ENCODE data around the gene TRIP13. TPM values are rescaled to one million over a fixed set of nuclear protein-coding genes. Genes with fewer than 3 reads are reported as not detected.

TRIP13 gene
- total RNA-seq, 1 experiment from 2014 or later = 69.0 TPM

DNA sequence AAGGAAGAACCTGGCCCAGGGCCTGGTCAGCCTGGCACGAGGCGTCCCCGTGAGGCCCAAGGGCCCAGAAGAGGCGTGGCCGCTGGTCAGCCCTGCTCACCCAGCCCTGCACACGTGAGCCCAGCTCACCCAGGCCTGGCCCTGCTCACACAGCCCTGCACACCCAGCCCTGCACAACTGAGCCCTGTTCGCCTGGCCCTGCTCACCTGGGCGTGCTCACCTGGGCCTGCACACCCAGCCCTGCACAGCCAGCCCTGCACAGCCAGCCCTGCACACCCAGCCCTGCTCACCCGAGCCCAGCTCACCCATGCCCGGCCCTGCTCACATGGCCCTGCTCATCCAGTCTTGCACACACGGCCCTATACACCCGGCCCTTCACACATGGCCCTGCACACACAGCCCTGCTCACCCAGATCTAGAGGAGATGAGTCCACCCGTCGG lies 44.0 kb upstream of the TRIP13 start:
- H4K20me1 ChIP-seq (ENCODE audit: low read length) = no peaks in the 10 kb centered on the region
- no peak for DNase-seq
- no peaks in the 10 kb centered on the region for H3K9me3 ChIP-seq (ENCODE audit: low read length)
- TF ChIP-seq EZH2phosphoT487 (IDR thresholded peaks at IDR 0.05; ENCODE audit: borderline replicate concordance, low read length) = no peak
- TF ChIP-seq, protein P1, sequence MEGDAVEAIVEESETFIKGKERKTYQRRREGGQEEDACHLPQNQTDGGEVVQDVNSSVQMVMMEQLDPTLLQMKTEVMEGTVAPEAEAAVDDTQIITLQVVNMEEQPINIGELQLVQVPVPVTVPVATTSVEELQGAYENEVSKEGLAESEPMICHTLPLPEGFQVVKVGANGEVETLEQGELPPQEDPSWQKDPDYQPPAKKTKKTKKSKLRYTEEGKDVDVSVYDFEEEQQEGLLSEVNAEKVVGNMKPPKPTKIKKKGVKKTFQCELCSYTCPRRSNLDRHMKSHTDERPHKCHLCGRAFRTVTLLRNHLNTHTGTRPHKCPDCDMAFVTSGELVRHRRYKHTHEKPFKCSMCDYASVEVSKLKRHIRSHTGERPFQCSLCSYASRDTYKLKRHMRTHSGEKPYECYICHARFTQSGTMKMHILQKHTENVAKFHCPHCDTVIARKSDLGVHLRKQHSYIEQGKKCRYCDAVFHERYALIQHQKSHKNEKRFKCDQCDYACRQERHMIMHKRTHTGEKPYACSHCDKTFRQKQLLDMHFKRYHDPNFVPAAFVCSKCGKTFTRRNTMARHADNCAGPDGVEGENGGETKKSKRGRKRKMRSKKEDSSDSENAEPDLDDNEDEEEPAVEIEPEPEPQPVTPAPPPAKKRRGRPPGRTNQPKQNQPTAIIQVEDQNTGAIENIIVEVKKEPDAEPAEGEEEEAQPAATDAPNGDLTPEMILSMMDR (conservative IDR thresholded peaks at IDR 0.05; ENCODE audit: low read depth, low read length) = no peak
- TF ChIP-seq EZH2 (IDR thresholded peaks at IDR 0.05; ENCODE audit: low read length, unreplicated experiment) = no peak
- ChIA-PET POLR2A (ENCODE audit: unreplicated experiment) (no interaction called here), CTCF (no interaction called here)
- H3F3A ChIP-seq (ENCODE audit: low read length, unreplicated experiment) = no peaks in the 10 kb centered on the region
- H3K9me2 ChIP-seq (replicated peaks; ENCODE audit: low read length) = no peaks in the 10 kb centered on the region
- no peak overlapping the region for H2AFZ ChIP-seq (ENCODE audit: low read length)
- no peak overlapping the region for H3K4me3 ChIP-seq (ENCODE audit: low read length)
- H3K9ac ChIP-seq (ENCODE audit: low read length) = no peak overlapping the region
- BruUV-seq (replicated peaks) = no TSS peak
- H3K27ac ChIP-seq (ENCODE audit: low read length) = no peak overlapping the region
- H3K79me2 ChIP-seq (ENCODE audit: low read length) = no peaks in the 10 kb centered on the region
- no peak for ATAC-seq
- H3K36me3 ChIP-seq (ENCODE audit: low read depth, low read length) = no peaks in the 10 kb centered on the region
- H3K27me3 ChIP-seq (ENCODE audit: low read length) = no peaks in the 10 kb centered on the region
- H3K4me2 ChIP-seq (ENCODE audit: low read length) = no peak overlapping the region
- peaks cover 15% of the 10 kb centered on the region; the same call in 1 of the 2 replicates for H3K4me1 ChIP-seq (ENCODE audit: insufficient read depth, low read length)
- intact Hi-C loops (cut with micrococcal nuclease) = no loop called here

DNA sequence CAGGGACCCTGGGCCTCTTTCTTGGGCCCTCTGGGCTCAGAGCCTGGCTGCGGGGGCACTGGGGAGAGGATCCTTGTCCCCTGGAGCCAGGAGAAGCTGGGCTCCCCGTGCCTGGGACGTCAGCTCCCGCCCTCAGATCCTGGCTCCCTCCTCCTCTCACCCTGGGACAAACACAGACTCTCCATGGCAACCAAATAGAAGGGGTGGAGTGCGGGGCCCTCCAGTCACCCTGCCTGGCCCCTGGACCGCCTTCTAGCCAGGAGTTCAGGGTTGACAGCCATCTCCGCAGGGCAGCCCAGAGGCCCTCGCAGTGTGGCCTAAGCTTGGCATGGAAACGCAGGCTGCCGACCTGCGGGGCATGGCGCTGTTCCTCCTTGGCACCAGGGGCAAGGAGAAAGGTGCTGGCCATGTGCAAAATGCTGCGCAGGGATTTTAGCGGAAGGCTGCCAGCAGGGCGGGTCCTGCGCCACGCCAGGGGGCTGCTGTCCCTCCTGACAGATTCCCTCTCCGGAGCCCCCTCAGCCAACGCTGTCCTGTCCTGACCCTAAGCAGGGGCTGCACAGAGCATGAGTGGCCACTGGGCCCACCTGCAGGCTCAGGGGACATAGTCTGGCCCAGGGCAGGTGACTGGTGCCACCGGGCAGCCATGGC lies 42.9 kb upstream of the TRIP13 start:
- no peaks in the 10 kb centered on the region for H3K36me3 ChIP-seq (ENCODE audit: low read depth, low read length)
- TSS peak; percentile 84 for BruUV-seq (replicated peaks)
- peak overlapping the region; percentile 65 for H2AFZ ChIP-seq (ENCODE audit: low read length)
- H3K9me3 ChIP-seq (ENCODE audit: low read length) = no peaks in the 10 kb centered on the region
- H3K9ac ChIP-seq (ENCODE audit: low read length) = peak overlapping the region; percentile 62
- DNase-seq (peak; percentile 6), ATAC-seq (peak; percentile 31)
- POLR2A ChIA-PET (ENCODE audit: unreplicated experiment) = no interaction called here
- H3K4me2 ChIP-seq (ENCODE audit: low read length) = peak overlapping the region; percentile 96
- peak overlapping the region; percentile 73 for H3K4me3 ChIP-seq (ENCODE audit: low read length)
- no peaks in the 10 kb centered on the region for H3K79me2 ChIP-seq (ENCODE audit: low read length)
- H3K4me1 ChIP-seq (ENCODE audit: insufficient read depth, low read length) = peaks cover 15% of the 10 kb centered on the region; the same call in 1 of the 2 replicates
- TF ChIP-seq, protein P1 (conservative IDR thresholded peaks at IDR 0.05; ENCODE audit: low read depth, low read length) = no peak
- TF ChIP-seq EZH2 (IDR thresholded peaks at IDR 0.05; ENCODE audit: low read length, unreplicated experiment) = no peak
- TF ChIP-seq EZH2phosphoT487 (IDR thresholded peaks at IDR 0.05; ENCODE audit: borderline replicate concordance, low read length) = no peak
- intact Hi-C loops (cut with micrococcal nuclease) = loop anchor here (5.0 kb wide), 1 partner anchor 177 kb away; no protein-coding TSS in a partner anchor
- H3K27ac ChIP-seq (ENCODE audit: low read length) = no peak overlapping the region
- H3K27me3 ChIP-seq (ENCODE audit: low read length) = no peaks in the 10 kb centered on the region
- CTCF ChIA-PET = no interaction called here
- H4K20me1 ChIP-seq (ENCODE audit: low read length) = no peaks in the 10 kb centered on the region
- no peaks in the 10 kb centered on the region for H3F3A ChIP-seq (ENCODE audit: low read length, unreplicated experiment)
- H3K9me2 ChIP-seq (replicated peaks; ENCODE audit: low read length) = no peaks in the 10 kb centered on the region

DNA sequence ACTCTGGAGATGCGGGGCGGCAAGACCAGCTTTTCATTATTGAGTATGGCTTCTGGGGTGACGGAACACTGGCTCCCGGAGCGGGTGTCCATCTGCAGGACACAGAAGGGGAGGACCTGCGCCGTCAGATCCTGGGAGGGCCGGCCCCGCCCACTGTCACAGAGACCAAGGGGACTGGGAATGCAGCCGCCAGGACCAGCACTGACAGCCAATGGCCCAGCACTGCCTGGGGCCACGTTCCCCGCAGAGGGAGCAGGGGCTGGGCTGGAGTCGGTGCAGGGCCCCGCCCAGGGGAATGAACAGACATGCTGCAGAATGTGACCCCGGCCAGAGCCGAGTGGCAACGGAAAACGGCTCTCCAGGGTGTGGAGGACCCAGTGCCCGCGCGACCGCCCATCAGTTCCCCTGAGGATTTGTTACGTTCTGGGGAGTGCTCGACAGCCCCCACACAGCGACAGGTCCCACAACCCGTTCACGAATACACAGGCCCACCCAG lies 42.1 kb upstream of the TRIP13 start, which contains the start of gene ZDHHC11:
TSS of gene ZDHHC11 (minus strand) at position 476 of the 496 bp plus-strand sequence. CDS start at position 92, 384 bp downstream.
- Histone ChIP-seq H3K9me2 (replicated peaks; ENCODE audit: low read length) (no peaks in the 10 kb centered on the region), H3F3A (ENCODE audit: low read length, unreplicated experiment) (no peaks in the 10 kb centered on the region), H2AFZ (ENCODE audit: low read length) (peak within 1 kb of the TSS; percentile 65), H3K4me1 (ENCODE audit: insufficient read depth, low read length) (peaks cover 15% of the 10 kb centered on the region; the same call in 1 of the 2 replicates), H4K20me1 (ENCODE audit: low read length) (no peaks in the 10 kb centered on the region), H3K27me3 (ENCODE audit: low read length) (no peaks in the 10 kb centered on the region), H3K79me2 (ENCODE audit: low read length) (no peaks in the 10 kb centered on the region), H3K4me3 (ENCODE audit: low read length) (peak within 1 kb of the TSS; percentile 73), H3K9ac (ENCODE audit: low read length) (peak within 1 kb of the TSS; percentile 62), H3K4me2 (ENCODE audit: low read length) (peak within 1 kb of the TSS; percentile 96), H3K9me3 (ENCODE audit: low read length) (no peaks in the 10 kb centered on the region), H3K36me3 (ENCODE audit: low read depth, low read length) (no peaks in the 10 kb centered on the region), H3K27ac (ENCODE audit: low read length) (no peak within 1 kb of the TSS)
- DNase-seq = peak; percentile 89
- no TSS peak for BruUV-seq (replicated peaks)
- peak; percentile 94 for ATAC-seq
- TF ChIP-seq, protein P1 (conservative IDR thresholded peaks at IDR 0.05; ENCODE audit: low read depth, low read length) = no peak
- no peak for TF ChIP-seq EZH2phosphoT487 (IDR thresholded peaks at IDR 0.05; ENCODE audit: borderline replicate concordance, low read length)
- TF ChIP-seq EZH2 (IDR thresholded peaks at IDR 0.05; ENCODE audit: low read length, unreplicated experiment) = no peak
- ChIA-PET CTCF (no interaction called here), POLR2A (ENCODE audit: unreplicated experiment) (no interaction called here)
- intact Hi-C loops (cut with micrococcal nuclease) = loop anchor here (5.0 kb wide), 1 partner anchor 178 kb away; no protein-coding TSS in a partner anchor

All from PC-3 (cell line).